Thyroid gland (tissue), 4 donors: ENCODE results near the gene GHRHR. TPM values are rescaled to one million over a fixed set of nuclear protein-coding genes. Genes with fewer than 3 reads are reported as not detected.

Experiments used
- total RNA-seq, 4 donors: library from RNA; depleted of rRNA; stranded (reverse); fragments of >200 nt; gene quantifications; one replicate each; pipeline ENCODE4 v1.2.3, GENCODE V29; 2016

GHRHR gene
- total RNA-seq, 4 donors from 2014 or later, result 0.54 TPM; not detected in 3

Other genes starting within 250 kb of the GHRHR start
- 10 to 100 TPM; 19.9 to 47.3 (median 30.1) TPM for gene INMT, start 211.8 kb upstream of the GHRHR start, total RNA-seq
- 10 to 100 TPM; 17.9 to 33.2 (median 29.7) TPM for gene MINDY4, start 192.5 kb upstream of the GHRHR start, total RNA-seq
- gene AQP1, start 52.1 kb upstream of the GHRHR start, total RNA-seq, result 100 to 1,000 TPM in 2 of 4 donors, 10 to 100 TPM in 2; 48.7 to 231 (median 134) TPM
- gene ADCYAP1R1, start 88.4 kb downstream of the GHRHR start, total RNA-seq, result 1 to 10 TPM in 3 of 4 donors, under 1 TPM in 1; 0.27 to 4.6 (median 2.5) TPM